ENCODE measurements around the gene BCAR1. TPM values are rescaled to one million over a fixed set of nuclear protein-coding genes. Genes with fewer than 3 reads are reported as not detected.

Gene BCAR1
- total and polyA plus RNA-seq, 2 experiments from 2014 or later = 37.9 to 140 TPM

DNA sequence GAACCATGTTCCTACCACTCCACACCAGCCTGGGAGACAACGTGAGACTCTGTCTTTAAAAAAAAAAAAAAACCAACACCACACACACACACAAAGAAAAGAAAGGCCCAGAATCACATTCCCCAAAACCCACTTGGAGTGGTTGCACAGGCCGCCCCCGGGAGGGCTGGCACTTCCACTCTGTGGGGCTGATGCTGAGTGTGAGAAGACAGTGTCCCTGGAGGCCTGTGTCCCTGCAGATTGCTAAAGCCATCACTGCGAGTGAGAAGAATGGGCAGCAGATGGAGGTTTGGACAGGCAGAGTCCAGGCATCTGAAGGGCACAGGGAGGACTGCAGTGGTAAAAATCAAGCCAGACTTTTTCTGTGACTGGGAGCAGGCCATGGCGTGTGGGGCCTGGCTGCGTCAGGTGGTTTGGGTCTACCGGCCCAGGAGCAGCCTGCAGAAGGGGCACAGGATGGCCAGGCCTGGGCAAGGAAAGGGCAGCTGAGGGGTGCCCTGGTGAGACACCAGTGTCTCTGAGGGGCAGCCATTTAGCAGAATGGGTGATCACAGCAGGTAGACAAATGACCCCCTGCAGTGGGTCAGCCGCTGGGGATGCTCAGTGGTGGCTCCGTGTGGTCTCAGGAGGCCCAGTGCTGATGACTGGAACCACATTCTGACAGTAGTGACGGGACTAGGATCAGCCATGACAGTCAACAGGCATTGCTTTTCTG lies 57.5 kb downstream of the BCAR1 start:
- H3K36me3 ChIP-seq (ENCODE audit: insufficient read depth) = no peaks in the 10 kb centered on the region
- ATAC-seq = no peak
- no peak overlapping the region for H3K4me2 ChIP-seq
- no peak overlapping the region for H3K4me3 ChIP-seq
- no peaks in the 10 kb centered on the region for H3K79me2 ChIP-seq (replicated peaks; ENCODE audit: insufficient read depth)
- H2AFZ ChIP-seq = no peak overlapping the region
- DNase-seq (ENCODE audit: low spot score) = no peak
- H3K4me1 ChIP-seq (ENCODE audit: insufficient read depth) = peaks cover 8% of the 10 kb centered on the region; the same call in 1 of the 2 replicates
- H3K9me3 Mint-ChIP-seq = no peaks in the 10 kb centered on the region; the same call in 2 of the 3 replicates
- H3K4me3 Mint-ChIP-seq = no peak overlapping the region
- H3K36me3 Mint-ChIP-seq (ENCODE audit: low read depth) = no peaks in the 10 kb centered on the region
- peaks cover 10% of the 10 kb centered on the region for H3K27me3 Mint-ChIP-seq (ENCODE audit: insufficient read depth, low read depth, poor library complexity)
- no peak overlapping the region for H3K27ac ChIP-seq (ENCODE audit: low read depth)
- TF ChIP-seq EZH2 (IDR thresholded peaks at IDR 0.05; ENCODE audit: low read depth, unreplicated experiment) (no peak), STAT1 (IDR thresholded peaks at IDR 0.05; ENCODE audit: unreplicated experiment) (no peak), ZNF331 (CRISPR knock-in tag; IDR thresholded peaks at IDR 0.05; ENCODE audit: low read depth) (no peak), REST (IDR thresholded peaks at IDR 0.05; ENCODE audit: unreplicated experiment) (no peak), CREB1 (CRISPR knock-in tag; IDR thresholded peaks at IDR 0.05; ENCODE audit: low read depth) (no peak), JUNB (IDR thresholded peaks at IDR 0.05; ENCODE audit: unreplicated experiment) (no peak), POLR2AphosphoS5 (IDR thresholded peaks at IDR 0.05; ENCODE audit: low read depth) (no peak), EZH2phosphoT487 (IDR thresholded peaks at IDR 0.05; ENCODE audit: unreplicated experiment) (no peak), ZNF114 (CRISPR knock-in tag; IDR thresholded peaks at IDR 0.05) (no peak), NANOG (IDR thresholded peaks at IDR 0.05; ENCODE audit: borderline replicate concordance) (no peak), ZNF462 (CRISPR knock-in tag; IDR thresholded peaks at IDR 0.05) (no peak)
- TF ChIP-seq, protein P1, sequence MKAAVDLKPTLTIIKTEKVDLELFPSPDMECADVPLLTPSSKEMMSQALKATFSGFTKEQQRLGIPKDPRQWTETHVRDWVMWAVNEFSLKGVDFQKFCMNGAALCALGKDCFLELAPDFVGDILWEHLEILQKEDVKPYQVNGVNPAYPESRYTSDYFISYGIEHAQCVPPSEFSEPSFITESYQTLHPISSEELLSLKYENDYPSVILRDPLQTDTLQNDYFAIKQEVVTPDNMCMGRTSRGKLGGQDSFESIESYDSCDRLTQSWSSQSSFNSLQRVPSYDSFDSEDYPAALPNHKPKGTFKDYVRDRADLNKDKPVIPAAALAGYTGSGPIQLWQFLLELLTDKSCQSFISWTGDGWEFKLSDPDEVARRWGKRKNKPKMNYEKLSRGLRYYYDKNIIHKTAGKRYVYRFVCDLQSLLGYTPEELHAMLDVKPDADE (IDR thresholded peaks at IDR 0.05) = no peak
- TF ChIP-seq, protein P2, sequence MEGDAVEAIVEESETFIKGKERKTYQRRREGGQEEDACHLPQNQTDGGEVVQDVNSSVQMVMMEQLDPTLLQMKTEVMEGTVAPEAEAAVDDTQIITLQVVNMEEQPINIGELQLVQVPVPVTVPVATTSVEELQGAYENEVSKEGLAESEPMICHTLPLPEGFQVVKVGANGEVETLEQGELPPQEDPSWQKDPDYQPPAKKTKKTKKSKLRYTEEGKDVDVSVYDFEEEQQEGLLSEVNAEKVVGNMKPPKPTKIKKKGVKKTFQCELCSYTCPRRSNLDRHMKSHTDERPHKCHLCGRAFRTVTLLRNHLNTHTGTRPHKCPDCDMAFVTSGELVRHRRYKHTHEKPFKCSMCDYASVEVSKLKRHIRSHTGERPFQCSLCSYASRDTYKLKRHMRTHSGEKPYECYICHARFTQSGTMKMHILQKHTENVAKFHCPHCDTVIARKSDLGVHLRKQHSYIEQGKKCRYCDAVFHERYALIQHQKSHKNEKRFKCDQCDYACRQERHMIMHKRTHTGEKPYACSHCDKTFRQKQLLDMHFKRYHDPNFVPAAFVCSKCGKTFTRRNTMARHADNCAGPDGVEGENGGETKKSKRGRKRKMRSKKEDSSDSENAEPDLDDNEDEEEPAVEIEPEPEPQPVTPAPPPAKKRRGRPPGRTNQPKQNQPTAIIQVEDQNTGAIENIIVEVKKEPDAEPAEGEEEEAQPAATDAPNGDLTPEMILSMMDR (conservative IDR thresholded peaks at IDR 0.05; ENCODE audit: low read depth in 2 of 2) = no peak
- H3K27ac Mint-ChIP-seq = no peak overlapping the region
- H4K20me1 ChIP-seq (replicated peaks; ENCODE audit: insufficient read depth) = no peaks in the 10 kb centered on the region
- no peaks in the 10 kb centered on the region for H3K9me2 ChIP-seq (ENCODE audit: insufficient read depth)
- H3F3A ChIP-seq (replicated peaks; ENCODE audit: low read depth) = 0 out of 2 replicates have a peak, but pooled peaks cover 7% of the 10 kb centered on the region
- no peaks in the 10 kb centered on the region for H3K27me3 ChIP-seq (ENCODE audit: insufficient read depth)
- peaks cover 9% of the 10 kb centered on the region for H3K4me1 Mint-ChIP-seq
